Activated CD4-positive, alpha-beta T cell treated with anti-CD3 and anti-CD28 coated beads, Interleukin-2, Interleukin-6, amounts not matched to agents 100 ng/mL and 50 ng/mL, durations not matched to agents 16 hours and 8 hours (primary cell): ENCODE results near the gene EVX1.

Source experiments
- DNase-seq: peaks from one replicate; pipeline ENCODE4 v3.0.0-alpha.2; 2020

The EVX1 gene

DNA sequence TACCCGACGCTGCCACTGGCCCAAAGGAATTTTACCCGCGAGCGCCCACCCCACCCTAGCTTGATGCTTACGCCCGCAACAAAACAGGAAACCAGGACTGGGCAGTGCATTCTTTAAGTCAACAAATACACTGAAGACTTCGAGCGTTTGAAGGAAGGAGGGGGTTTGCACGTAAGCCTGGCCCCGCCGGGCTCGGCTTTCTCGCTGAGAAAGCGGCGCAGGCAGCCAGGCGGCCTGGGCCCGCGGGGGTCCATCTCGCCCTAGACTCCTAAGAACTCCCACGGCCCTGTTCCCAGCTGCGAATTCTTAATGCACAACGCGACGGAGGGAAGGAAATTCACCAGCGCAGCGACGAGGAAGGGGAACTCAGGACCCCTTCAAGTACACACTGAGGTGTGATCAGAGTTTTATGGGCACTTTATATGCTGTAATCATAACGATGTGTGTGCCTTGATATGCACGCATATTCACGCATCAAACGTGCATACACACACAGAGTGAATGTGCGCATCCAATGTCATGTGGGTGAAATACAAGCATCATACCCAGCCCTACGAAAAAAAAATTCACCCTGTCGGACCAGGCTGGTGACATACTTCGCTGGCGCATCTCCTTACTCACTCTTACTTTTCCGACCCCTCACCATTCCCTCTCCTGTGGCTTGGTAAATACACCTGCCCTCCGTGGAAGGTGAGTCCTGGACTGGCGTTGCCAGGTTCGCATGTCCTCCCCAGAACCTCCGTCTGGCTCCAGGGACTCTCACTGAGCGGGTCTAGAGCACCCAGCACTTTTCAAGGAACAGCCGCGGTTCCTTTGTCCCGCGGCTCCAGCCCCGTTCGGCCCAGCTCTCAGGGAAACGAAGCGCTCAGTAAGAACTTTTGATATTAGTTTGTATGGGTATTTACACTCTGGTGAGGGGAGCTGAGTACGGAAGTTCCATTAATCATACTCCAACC is 37.0 kb upstream of the EVX1 start:
- no peak for DNase-seq

DNA sequence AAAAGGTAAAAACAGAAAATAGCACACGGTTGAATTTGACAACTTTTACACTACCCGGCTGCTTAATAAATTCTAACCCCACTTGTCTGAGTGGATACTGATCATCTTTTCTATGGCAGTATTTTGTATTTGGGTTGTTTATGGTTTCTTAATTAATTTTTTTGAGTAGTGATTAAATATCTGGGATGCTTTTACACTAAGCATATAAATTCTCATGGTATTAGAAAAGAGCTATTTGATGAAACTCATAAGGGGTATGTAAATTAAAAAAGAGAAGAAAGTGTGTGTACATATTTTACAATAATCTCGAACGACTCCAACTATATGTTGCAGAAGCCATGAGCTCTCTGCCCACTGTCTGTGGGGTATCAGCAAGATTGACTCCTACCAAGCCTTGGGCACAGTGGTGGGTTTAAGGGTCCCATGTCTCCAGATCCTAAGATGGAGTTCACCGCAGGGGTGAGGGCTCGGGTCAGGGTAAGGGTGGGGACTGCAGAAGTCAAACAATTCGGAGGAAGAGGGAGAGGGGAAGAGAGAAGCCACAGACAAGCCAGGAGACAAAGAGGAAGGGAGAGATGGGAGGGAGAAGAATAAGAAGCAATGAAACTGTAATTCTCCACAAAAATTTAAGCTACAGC is 35.1 kb upstream of the EVX1 start:
- no peak for DNase-seq

DNA sequence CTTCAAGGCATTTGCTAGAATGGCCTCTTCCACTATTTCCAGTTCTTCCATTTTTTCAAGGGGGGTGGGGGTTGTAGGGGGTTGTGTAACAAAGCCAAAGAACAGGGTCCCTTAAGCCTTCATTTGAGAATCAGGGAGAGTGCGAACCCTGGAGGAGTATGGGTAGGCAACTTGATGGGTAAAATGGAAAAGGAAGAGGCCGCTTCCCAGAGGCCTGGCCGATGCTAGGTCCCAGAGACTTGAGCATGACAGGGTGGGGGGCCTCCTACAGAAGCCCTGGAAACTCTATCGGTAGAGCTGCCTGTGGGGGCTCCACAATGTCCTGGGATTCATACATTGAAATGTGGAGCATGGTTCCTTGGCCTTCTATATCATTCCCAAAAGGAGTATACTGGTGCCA is 33.6 kb upstream of the EVX1 start:
- DNase-seq: no peak

DNA sequence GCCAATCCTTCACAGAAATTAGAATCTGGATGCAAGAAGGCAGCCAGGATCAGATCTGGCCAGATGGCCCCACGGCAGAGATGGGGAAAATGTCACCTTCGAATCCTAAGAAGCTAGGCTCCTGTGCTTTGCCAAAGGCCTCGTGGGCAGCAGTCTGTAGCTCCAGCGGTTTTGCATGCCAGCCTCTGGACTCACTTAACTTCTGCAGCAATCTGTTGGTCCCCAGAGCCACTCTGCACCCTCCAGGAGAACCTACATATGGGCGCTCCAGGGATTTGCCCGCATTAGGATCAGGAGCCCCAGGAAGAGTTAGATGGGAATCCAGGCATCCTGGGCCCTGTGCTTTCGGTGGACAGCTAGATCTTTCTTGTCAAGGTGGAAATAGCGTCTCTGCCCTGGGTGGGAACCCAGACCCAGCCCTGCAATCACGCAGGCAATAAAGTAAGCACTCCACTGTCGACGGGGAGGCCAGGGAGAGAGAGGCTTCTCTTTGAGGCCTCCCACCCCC is 32.6 kb upstream of the EVX1 start:
- DNase-seq: no peak

DNA sequence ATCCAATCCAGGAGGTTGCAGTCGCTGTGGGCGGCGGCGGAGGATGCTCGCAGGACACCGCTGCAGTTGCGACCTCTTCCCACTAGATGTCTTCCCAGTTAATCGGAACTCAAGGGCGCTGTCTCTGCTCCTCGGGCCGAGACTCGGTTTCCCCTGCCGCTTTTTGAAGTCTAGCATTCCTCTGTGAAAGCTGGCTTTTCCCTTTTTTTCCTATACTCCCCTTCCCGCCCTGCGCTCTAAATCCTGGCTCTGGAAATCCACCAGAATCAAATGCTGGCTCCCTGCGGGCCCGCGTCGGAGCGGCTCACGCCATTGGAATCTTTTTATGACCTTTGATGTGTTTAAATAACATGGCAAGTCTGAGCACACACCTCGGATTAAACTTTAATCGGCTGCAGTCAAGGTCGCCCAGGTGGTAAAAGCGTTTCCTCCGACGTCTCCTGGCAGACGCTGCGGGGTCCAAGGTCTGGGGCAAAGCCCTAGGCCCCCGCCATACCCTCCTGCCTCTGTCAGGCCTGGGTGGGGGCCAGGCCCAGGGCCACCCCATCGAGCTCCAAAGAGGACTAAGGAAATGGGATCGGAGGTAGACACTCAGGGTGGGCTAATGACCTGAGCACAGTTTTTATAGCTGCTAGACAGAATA is 32.0 kb upstream of the EVX1 start:
- peak; percentile 53 for DNase-seq

DNA sequence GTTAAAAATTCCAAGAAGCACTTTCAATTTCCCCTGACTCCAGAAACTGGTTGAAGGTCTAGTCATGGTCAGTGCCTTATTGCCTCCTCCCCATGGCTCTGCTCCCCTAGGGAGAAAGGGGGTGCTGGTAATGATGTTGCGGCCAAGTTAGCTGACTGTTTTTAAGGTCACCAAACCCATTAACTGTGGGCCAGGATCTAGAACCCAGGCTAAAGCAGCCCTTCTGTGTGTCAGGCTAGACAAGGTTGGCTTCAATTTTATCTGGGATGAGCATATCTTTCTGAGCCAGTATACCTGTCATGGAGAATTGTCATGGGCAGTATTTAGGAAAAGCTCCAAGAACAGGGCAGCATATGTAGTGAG is 31.5 kb upstream of the EVX1 start:
- no peak for DNase-seq

DNA sequence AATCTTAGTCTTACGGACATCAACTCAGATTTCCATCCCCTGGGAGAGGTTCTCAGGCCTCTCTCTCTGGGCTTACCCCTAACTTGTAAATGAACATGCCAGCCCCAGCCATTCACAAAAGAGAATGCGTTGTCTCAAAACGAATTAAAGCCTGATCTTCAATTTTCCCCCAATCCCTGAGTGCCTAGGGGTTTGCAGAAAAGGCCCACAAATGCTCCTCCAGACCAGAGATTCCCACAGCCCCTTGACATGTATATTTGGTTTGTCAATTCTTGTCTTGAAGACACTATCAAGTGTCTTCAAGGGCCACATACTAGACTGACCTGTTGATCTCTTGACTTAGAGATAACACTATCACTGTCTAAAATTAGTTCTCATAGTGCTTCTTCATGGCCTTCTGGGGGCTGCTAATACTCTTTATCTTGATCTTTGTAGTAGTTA is 30.8 kb upstream of the EVX1 start:
- no peak for DNase-seq

DNA sequence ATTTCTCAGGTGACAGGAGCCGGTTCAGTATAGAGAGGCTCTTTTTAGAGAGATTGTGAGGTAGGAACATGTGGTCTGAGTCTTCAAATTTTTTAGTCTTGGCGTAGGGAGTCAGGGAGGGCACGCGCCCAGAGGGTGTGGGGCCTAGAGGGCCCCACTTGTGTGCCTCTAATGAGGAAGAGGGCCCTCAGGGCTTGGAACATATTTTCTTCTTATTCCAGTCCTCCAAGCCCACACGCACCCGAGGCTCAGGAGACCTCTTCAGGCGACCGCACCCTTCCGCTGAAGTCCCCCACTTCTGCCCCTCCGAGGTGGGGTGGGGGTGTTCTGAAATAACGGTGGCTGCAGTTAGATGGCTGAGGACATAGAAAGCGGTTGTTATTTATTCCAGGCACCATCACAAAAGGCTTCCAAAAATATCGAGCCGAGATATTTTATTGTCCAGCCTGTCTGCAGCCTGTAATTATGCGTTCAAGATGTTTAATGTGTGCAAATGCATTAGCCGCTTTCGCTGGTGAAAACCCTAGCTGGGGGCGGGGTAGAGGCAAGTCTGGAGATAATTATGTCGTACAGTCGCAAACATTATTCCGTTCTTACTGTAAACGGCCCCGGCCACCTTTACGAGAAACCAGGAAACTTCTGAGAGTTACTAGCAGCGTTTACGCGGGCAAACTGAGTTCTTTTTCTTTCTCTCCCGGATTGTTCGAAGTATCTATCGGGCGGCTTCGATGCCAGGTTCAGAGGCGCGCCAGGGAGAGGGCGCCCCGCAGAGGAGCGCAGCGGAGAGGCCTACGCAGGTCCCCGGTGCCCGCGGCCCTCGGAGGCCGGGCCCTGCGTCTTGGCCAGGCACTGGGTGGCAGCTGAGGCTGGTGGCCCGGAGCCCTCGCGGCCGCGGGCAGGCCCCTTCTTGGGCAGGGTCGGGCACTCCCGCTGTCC is 29.8 kb upstream of the EVX1 start:
- no peak for DNase-seq

DNA sequence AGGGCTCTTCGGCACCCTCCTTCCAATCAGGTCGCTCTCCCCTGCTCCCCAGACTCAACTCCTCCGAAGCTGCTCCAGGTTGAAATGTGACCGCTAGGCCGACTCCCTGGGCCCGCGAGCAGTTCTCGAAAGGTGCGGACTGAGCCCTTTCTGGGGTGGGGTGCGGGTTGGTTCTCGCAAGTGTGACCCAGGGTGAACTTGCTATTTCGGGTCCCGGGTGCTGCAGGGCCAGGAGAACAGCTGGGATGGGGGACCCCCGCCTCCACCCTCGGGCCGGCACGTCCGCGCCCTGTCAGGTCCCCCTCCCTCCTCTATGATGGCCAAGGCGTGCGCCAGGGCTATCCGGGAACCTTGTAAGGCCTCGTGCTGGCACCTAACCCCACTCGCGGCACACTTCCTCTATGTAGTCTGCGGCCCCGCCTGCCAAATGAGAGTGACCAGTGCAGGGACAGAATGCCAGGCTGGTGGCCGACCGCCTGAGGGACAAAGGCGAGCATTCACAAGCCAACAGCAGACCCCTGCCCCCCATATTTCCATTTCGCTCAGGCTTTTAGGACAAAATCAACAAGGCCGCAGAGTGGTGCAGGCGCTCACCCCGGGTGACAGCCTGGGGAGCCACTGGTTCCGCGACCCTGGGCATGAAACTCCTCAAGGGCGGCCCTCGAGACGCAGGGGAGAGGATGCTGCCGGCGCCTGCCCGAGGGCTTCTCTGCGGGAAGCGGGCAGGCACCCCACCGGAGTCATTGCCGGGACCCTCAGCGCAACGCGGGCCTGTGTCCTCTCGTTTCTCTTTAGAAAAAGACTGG is 29.0 kb upstream of the EVX1 start:
- no peak for DNase-seq

DNA sequence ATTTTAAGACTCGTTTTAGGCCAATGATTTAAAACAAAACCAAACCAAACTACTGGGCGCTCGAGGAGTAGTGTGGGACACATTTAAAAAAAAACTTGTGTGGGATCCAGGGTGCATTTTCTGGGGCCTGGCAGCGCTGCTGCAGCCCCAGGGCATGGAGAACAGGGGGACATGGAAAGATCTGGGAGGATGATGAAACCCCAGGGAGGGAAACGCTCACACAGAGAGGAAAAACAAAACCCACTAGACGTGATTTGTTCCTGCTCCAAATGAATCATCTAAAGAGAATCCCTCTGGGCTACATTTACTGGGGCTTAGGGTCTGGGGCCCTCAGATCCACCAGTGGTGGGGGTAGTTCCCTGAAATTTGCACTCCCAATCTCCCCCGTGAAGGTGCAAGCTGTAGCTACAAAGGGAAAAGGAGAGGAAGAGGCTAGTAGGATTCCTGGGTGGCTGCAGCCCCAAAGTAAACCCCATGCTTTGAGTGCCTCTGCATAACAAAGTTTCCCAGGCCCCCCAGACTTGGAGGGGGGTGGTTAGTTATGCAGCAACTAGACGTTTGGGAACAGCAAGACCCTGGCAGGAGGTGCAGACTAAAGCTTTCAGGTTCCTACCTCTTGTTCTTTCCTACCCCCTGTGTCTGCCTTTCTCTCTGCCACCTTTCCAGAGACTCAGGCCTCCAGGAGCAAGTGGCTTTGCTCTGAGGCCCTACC is 28.2 kb upstream of the EVX1 start:
- no peak for DNase-seq

DNA sequence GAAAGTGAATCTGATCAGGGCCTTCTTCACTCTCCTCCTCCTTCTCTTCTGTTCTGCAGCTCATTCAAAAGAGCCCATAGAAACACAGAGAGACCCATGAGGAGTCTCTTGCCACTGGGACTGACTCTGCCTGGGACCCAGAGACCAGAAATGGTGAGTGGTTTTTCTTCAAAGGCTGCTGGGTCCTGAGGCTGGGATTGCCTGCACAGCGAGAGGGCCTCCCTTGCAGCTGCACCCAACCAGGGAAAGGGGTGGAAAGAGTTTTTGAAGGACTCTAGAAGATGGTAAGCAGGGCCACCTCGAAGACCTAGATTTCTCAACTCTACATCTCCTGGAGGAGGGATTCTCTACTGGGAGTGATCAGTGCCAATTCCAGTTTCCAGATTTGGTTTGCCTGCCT is 27.2 kb upstream of the EVX1 start:
- no peak for DNase-seq

DNA sequence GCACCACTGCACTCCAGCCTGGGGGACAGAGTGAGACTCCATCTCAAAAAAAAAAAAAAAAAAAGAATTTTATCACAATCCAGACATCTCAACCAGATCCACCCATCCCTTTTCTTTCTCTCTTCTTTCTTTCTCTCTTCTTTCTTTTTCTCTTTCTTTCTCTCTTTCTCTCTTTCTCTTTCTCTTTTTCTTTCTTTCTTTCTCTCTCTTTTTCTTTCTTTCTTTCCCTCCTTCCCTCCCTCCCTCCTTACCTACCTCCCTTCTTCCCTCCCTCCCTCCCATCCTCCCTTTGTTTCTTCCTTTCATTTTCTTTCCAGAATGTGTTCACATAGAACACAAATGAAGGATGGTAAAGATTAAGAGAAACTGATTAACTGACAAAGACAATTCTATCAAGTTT is 24.7 kb upstream of the EVX1 start:
- no peak for DNase-seq

DNA sequence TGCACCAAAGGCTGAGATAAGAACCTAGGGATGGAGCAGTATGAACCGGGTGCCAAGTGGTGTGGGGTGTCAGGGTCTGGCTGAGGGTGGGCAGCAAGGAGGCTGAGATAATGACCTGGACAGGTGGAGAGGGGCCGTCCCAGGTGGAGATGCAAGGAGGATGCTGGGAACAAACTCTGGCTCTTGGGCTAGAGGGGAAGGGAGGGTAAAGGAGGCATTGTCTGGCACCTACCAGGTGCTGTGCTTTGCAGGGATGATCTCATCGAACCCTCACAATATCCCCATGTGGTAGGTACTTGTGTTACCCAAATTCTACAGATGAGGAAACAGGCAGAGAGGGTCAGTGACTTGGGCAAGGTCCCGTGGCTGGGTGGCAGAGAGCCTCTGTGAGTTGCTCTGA is 22.8 kb upstream of the EVX1 start:
- DNase-seq: no peak

DNA sequence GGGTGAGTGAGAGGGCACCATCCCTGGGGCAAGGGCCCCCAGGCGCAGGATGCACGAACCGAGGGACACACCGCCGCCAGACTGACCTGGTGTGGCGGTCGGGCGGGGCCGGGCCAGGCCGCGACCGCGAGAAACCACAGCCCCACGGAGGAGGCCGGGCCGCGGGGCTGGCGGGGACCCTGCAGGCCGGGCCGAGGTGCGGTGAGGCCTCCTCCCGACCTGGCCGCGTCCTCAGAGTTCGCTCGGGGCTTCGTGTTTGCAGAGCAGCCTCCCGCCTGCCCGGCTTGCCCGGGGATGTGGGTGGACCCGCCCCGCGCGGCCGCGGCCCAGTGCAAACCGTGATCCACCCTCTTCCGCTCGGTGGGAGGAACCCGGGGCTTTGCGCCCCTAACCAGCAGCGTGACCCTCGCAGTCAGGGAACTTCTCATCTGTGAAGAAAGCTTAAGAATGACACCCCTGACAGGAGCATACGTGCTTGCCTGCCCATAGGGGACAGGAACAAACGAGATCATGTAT is 22.1 kb upstream of the EVX1 start:
- no peak for DNase-seq

DNA sequence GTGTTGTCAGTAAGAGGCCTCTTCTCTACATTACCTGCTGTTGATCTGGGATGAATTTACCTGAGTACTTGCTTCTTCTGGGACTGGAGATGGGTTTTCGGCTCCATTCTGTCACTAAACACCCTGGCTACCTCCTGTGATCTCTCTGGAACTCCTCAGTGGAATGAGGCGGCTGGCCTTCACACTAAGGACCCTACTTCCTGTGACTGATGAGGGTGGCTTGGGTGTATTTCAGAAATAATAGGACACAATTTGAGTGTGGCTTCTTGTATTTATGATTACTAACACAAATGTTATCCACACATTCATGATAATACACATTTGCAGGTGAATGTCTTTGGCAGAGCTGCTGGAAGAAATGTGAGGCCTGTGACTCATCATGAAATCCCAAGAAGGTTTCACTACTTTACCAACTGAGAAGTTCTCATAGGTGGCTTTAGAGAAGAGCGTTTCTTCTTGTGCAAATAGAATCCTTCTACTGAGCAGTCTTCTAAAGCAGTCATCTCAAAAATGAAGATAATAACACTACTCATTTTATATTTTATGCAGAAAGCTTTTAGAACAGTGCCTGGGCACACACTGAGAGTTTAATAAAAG is 21.3 kb upstream of the EVX1 start:
- peak; percentile 25 for DNase-seq

DNA sequence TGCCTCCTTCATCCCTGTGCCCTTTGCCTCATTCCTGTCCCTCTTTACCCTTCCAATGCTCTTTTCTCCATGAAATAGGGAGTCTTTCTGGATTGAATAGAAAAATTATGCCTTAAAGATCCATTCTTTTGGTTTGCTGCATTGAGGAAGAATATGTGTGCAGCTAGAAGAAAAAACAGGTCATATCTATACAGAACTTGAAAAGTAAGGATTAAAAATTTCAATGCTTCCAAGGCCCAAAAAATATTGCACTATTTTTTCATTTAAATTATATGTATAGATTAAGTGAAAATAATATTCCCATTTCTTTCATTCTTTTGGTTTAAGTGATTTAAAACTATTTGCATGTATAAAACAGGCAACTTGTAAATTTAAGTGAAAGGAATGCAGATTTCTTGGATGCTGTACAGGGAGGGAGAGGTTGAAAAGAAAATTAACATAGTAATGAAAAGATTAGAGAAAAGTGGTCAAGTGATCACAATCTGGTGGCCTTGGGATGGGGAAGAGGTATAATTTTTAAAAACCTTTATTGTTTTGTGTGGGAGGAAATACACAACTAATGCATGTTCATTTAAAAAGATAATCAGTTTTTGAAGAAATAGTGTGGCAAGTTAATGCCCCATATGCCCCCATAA is 18.5 kb upstream of the EVX1 start:
- DNase-seq: no peak

DNA sequence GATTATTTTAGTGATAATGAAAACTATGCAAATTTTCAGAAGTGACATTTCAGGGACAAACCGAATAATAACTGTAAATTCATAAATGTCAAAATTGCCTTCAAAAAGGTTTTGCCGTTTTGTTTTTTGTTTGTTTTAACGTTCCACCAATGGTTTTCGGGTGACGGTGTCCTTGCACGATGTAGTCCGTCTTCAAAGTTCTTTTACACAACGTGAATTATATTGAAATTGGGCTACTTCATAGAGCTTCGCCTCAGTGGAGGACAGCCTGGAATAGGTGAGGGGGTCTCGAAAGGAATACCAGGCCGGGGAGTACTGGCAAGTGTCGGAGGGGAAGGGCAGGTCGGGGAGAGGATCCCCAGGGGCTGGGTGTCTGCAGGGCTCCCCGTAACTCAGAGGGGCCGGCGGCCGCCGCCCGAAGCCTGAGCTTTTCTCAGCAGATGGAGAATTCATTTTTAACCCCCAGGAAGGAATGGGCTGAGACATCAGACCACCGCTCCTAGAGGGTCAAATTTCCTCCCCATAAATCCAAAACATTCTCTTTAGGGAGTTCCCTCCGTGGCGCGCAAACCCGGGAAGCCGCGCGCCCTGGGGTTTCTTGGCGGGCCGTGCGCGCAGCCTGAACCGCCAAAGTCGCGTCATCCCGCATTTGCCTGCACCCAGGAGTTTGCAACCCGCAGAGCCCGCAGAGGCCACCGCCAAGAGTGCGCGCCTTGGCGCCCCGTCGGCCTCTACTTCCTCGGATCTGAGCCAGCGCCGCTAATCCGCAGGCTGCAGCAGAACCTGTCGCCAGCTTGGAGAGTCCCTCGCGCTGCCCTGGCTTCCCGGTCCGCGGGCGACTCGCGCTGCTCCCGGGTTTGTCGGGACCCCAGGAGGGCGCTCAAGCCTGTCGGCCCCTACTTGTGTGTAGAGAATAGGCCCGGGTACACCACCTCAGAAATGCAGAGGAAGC is 17.3 kb upstream of the EVX1 start:
- DNase-seq: no peak

DNA sequence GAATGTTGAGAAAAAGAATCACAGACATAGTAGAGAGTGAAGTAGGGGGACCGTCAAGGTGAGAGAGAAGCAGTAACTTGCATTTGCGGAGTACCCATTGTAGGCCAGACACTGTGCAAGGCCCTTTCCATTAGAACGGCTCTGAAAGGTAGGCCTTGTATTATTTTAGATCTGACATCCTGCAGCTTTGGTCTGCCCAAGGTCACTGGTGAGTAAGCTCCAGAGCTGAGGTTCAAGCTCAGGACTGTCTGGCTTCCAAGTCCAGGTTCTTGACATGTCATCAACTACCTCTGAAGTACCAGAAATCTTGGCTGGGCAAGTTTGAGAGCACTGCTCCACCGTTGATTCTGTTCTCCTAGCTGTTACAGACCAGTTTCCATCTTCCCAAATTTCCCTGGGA is 13.2 kb upstream of the EVX1 start:
- DNase-seq: no peak
